Stimulated activated CD4-positive, alpha-beta T cell treated with anti-CD3 and anti-CD28 coated beads, TNF-alpha, amount 100 ng/mL, for 48 hours (primary cell): ENCODE measurements around the gene PRKN.

Experiments used
- DNase-seq, 3 donors: peaks; one replicate each; pipeline ENCODE4 v3.0.0-alpha.2; 2020; ENCODE audit warnings: low read depth in 3 of 3

Gene PRKN

GRCh38 chr6:161607696-161608297 lies 1119.8 kb downstream of the PRKN start:
- DNase-seq = no peak

- no peak for DNase-seq
Measured at GRCh38 chr6:161602359-161602758, 1125.2 kb downstream of the PRKN start.

GRCh38 chr6:161598896-161599295 lies 1128.7 kb downstream of the PRKN start:
- DNase-seq = no peak

- no peak for DNase-seq
Measured at GRCh38 chr6:161596807-161597520, 1130.6 kb downstream of the PRKN start.

GRCh38 chr6:161594412-161594811 lies 1133.2 kb downstream of the PRKN start:
- no peak for DNase-seq

- DNase-seq = no peak
Measured at GRCh38 chr6:161590961-161591627, 1136.5 kb downstream of the PRKN start.

- DNase-seq = no peak
Measured at GRCh38 chr6:161586887-161587286, 1140.7 kb downstream of the PRKN start.

GRCh38 chr6:161584621-161585340 lies 1142.8 kb downstream of the PRKN start:
- DNase-seq = no peak

- DNase-seq = no peak
Measured at GRCh38 chr6:161584051-161584450, 1143.5 kb downstream of the PRKN start.

GRCh38 chr6:161583584-161583983 lies 1144.0 kb downstream of the PRKN start:
- DNase-seq = no peak

GRCh38 chr6:161578478-161578877 lies 1149.1 kb downstream of the PRKN start:
- DNase-seq = no peak

- no peak for DNase-seq
Measured at GRCh38 chr6:161575523-161576254, 1151.9 kb downstream of the PRKN start.

- DNase-seq = no peak
Measured at GRCh38 chr6:161568885-161569456, 1158.6 kb downstream of the PRKN start.

- DNase-seq = no peak
Measured at GRCh38 chr6:161564952-161565351, 1162.6 kb downstream of the PRKN start.

GRCh38 chr6:161561908-161562307 lies 1165.7 kb downstream of the PRKN start:
- no peak for DNase-seq

- DNase-seq = no peak
Measured at GRCh38 chr6:161557333-161558107, 1170.0 kb downstream of the PRKN start.

- DNase-seq = no peak
Measured at GRCh38 chr6:161554883-161555282, 1172.7 kb downstream of the PRKN start.

GRCh38 chr6:161549977-161550655 lies 1177.5 kb downstream of the PRKN start:
- no peak for DNase-seq

GRCh38 chr6:161548713-161549296 lies 1178.8 kb downstream of the PRKN start:
- DNase-seq = no peak

- no peak for DNase-seq
Measured at GRCh38 chr6:161547617-161548016, 1179.9 kb downstream of the PRKN start.
